ENCODE measurements around the gene FAM110C. TPM values are rescaled to one million over a fixed set of nuclear protein-coding genes. Genes with fewer than 3 reads are reported as not detected.
"Not testable (repeated sequence)": the region's sequence is repeated elsewhere in the genome, so short reads cannot be mapped to it uniquely, and the experiment has no call there.

The FAM110C gene
- total RNA-seq, 4 donors from 2014 or later, result 10.0 to 23.8 (median 13.0) TPM

GRCh38 chr2:80971-81736 lies 34.8 kb upstream of the FAM110C start:
- intact Hi-C loops (cut with DNase I), result no loop called here
- TF ChIP-seq, protein P1, sequence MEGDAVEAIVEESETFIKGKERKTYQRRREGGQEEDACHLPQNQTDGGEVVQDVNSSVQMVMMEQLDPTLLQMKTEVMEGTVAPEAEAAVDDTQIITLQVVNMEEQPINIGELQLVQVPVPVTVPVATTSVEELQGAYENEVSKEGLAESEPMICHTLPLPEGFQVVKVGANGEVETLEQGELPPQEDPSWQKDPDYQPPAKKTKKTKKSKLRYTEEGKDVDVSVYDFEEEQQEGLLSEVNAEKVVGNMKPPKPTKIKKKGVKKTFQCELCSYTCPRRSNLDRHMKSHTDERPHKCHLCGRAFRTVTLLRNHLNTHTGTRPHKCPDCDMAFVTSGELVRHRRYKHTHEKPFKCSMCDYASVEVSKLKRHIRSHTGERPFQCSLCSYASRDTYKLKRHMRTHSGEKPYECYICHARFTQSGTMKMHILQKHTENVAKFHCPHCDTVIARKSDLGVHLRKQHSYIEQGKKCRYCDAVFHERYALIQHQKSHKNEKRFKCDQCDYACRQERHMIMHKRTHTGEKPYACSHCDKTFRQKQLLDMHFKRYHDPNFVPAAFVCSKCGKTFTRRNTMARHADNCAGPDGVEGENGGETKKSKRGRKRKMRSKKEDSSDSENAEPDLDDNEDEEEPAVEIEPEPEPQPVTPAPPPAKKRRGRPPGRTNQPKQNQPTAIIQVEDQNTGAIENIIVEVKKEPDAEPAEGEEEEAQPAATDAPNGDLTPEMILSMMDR (IDR thresholded peaks at IDR 0.05), result no peak
- TF ChIP-seq POLR2A (IDR thresholded peaks at IDR 0.05), result no peak
- WGBS, 2 donors, result 78 to 85% methylated on average over 10 of the region's 10 CpGs
- Histone ChIP-seq H3K27ac (no peak overlapping the region), H3K4me1 (no peaks in the 10 kb centered on the region), H3K27me3 (no peaks in the 10 kb centered on the region), H3K36me3 (no peaks in the 10 kb centered on the region), H3K9me3 (no peaks in the 10 kb centered on the region), H3K4me3 (replicated peaks in 1 of 3) (no peak overlapping the region)
- peak in 1 of 2 donors; percentile 4 for DNase-seq

DNA sequence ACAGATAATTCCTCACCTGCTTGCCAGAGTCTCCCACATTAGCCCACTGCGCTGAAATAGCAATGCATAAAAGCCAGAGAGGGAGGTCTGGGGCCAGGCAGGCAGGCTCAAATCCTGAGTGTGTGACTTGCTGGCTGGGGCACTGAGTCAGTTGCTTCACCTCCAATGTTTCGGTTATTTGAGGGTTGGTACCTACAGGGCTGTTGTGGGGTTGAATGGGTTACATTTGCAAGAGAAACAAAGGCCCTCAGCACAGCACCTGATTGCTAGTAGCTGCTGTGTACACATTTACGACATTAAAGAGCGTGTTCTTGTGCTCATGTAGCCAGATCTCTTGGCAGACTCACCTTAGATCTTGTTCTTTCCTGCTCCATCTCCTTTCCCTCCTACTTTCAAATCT lies 34.1 kb upstream of the FAM110C start:
- DNase-seq, result no peak
- intact Hi-C loops (cut with DNase I), result no loop called here
- Histone ChIP-seq H3K27ac (no peak overlapping the region), H3K4me1 (no peaks in the 10 kb centered on the region), H3K4me3 (replicated peaks in 1 of 3) (no peak overlapping the region), H3K27me3 (no peaks in the 10 kb centered on the region), H3K9me3 (no peaks in the 10 kb centered on the region), H3K36me3 (no peaks in the 10 kb centered on the region)
- TF ChIP-seq, protein P1 (IDR thresholded peaks at IDR 0.05), result no peak
- TF ChIP-seq POLR2A (IDR thresholded peaks at IDR 0.05), result no peak
- WGBS, 2 donors, result 52 to 53% methylated on average over 4 of the region's 4 CpGs

DNA sequence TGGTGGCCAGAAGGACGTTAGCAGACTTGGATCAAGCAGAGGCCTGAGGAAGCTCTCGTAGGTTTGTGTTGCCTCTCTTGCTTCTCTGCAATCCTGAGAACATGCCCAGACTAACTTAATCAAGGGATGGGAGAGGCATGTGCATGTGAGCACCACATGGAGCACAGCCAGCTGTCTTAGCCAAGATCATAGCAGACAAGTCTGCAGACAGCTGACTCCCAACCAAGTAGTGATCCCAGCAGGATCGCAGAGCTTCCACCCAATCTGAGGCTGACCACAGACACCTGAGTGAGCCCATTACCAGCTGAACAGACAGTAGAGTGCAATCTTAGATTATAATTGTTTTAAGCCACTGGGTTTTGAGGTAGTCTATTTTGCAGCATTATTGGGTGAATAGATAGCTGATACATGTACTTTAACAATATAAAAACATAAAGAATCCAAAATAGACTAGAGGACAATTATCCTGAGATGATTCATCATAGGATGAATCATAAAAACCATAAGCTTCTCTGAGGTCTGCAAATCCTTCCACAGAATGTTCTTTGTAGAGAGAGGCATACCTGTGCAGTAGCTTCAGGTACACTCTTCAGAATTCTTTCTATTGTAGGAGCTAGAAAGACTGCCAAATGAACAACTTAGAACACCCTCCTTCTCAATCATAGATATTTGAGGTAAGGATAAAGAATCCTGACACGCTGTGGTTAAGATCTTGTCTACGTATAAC lies 25.2 kb upstream of the FAM110C start:
- TF ChIP-seq, protein P1 (IDR thresholded peaks at IDR 0.05), result no peak
- no peak for TF ChIP-seq POLR2A (IDR thresholded peaks at IDR 0.05)
- WGBS, 2 donors, result 83 to 84% methylated on average over 5 of the region's 5 CpGs
- no peak for DNase-seq
- Histone ChIP-seq H3K27ac (no peak overlapping the region), H3K36me3 (no peaks in the 10 kb centered on the region), H3K4me3 (replicated peaks in 1 of 3) (no peak overlapping the region), H3K27me3 (no peaks in the 10 kb centered on the region), H3K9me3 (no peaks in the 10 kb centered on the region), H3K4me1 (no peaks in the 10 kb centered on the region)
- intact Hi-C loops (cut with DNase I), result no loop called here

DNA sequence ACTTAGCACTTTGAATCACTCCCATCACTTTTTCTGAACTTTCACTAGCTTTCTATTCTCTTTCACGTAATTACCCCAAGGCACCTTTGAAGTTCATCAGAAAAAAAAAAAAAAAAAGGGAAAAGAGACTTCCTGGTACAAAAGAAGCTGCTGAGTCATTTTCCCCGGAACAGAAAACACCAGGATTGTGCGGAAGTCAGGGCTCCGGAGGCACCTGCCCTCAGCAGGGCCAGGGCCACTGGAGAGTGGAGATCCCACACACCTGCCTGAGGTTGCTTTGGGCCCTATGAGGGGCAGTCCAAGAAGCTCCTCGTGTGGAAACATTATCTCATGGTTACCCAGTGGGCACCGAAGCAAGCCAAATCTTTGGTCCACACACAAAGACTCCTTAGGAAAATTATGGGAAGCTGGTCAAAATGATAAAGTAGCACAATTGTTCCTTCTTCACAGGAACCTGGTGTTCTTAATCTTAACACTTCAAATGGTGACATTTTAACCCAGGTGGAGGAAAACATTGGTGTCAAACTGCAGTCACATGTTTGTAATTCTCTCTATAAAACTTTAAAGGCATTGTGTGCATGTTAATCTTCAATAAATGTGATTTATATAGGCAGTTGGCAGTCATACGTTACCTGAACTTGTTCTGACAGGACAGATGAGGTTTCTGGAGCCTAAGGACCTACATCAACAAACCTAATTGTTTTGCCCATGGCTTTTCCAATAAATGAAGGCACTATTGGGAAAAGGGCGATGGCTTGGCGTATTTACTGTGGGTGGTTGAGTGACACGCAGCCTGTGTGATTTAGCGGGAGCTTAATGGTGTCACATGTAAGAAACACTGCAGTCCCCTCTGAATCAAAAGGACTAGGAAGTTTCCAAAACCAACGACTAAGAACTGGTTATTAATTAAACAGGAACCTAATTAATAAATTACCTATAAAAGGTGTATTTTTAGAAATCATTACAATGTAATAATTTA lies 23.4 kb upstream of the FAM110C start:
- WGBS, 2 donors, result 78% methylated on average over 12 of the region's 12 CpGs
- DNase-seq, result no peak
- H3K36me3 ChIP-seq, result no peaks in the 10 kb centered on the region
- TF ChIP-seq, protein P1 (IDR thresholded peaks at IDR 0.05), result no peak
- TF ChIP-seq POLR2A (IDR thresholded peaks at IDR 0.05), result no peak
- H3K27me3 ChIP-seq, result no peaks in the 10 kb centered on the region
- no peak overlapping the region for H3K4me3 ChIP-seq (replicated peaks in 1 of 3)
- H3K4me1 ChIP-seq, result no peaks in the 10 kb centered on the region
- no peaks in the 10 kb centered on the region for H3K9me3 ChIP-seq
- intact Hi-C loops (cut with DNase I), result no loop called here
- H3K27ac ChIP-seq, result no peak overlapping the region

- WGBS, 2 donors, result 59 to 65% methylated on average over 5 of the region's 5 CpGs
- H3K9me3 ChIP-seq; DNase-seq; H3K27ac ChIP-seq; intact Hi-C loops (cut with DNase I); H3K4me3 ChIP-seq (replicated peaks in 1 of 3); H3K4me1 ChIP-seq; H3K27me3 ChIP-seq; H3K36me3 ChIP-seq: not testable (repeated sequence)
Measured at GRCh38 chr2:68637-69036, 22.3 kb upstream of the FAM110C start.
